SK-N-SH (cell line): ENCODE data around the gene COL5A1. TPM values are rescaled to one million over a fixed set of nuclear protein-coding genes. Genes with fewer than 3 reads are reported as not detected.

Experiments
- CTCF ChIA-PET: fragments of 300-600, 350-600 bp; formaldehyde crosslinking; extraction: SDS; loops from one replicate; lab custom pipeline; 2021; lab: Yijun Ruan, JAX
- POLR2A ChIA-PET: fragments of 350-600 bp; sonication (Branson Sonifier 250); formaldehyde crosslinking; extraction: SDS; loops from one replicate; lab custom pipeline; 2020; ENCODE audit warnings: antibody characterized with exemption, inconsistent platforms; lab: Yijun Ruan, JAX
- DNase-seq: peaks from one replicate; pipeline ENCODE4 v3.0.0; 2012
- H2AFZ ChIP-seq: fragments of 200-600 bp; sonication (generic); 2 replicates; pipeline ENCODE4 v1.8.1; 2016; ENCODE audit warnings: antibody characterized with exemption, mild to moderate bottlenecking, low read depth
- H3F3A ChIP-seq: fragments of 200-600 bp; sonication (generic); replicated peaks from 2 replicates; pipeline ENCODE3; 2016; ENCODE audit warnings: antibody characterized with exemption, mild to moderate bottlenecking; ENCODE audit not compliant: insufficient read depth
- H3K27ac ChIP-seq, 2 experiments: fragments of 200-500 bp in 1 of 2; fragments of 200-600 bp in 1 of 2; sonication (Bioruptor generic) in 1 of 2; sonication (generic), shearing (Covaris generic) in 1 of 2; 2 replicates each; pipeline versions ENCODE4 v1.5.1 to v1.6.1; 2014 to 2016; ENCODE audit warnings: low read depth in 2 of 2, inconsistent platforms in 1 of 2, low read length in 1 of 2, mild to moderate bottlenecking in 1 of 2, mixed read lengths in 1 of 2
- H3K27me3 ChIP-seq: fragments of 200-600 bp; sonication (generic), shearing (Covaris generic); 2 replicates; pipeline ENCODE4 v1.6.1; 2016; ENCODE audit warnings: mixed run types; ENCODE audit not compliant: insufficient read depth
- H3K36me3 ChIP-seq, 2 experiments: fragments of 200-500 bp in 1 of 2; fragments of 200-600 bp in 1 of 2; sonication (Bioruptor generic) in 1 of 2; sonication (generic) in 1 of 2; replicated peaks in 1 of 2; 2 replicates each; pipeline versions ENCODE3 to v1.5.1; 2014 to 2016; ENCODE audit warnings: low read length in 1 of 2, mild to moderate bottlenecking in 1 of 2; ENCODE audit not compliant: insufficient read depth in 2 of 2, control insufficient read depth in 1 of 2
- H3K4me1 ChIP-seq, 2 experiments: fragments of 200-500 bp in 1 of 2; fragments of 200-600 bp in 1 of 2; sonication (Bioruptor generic) in 1 of 2; sonication (generic), shearing (Covaris generic) in 1 of 2; 2 replicates each; pipeline versions ENCODE4 v1.5.1 to v1.6.1; 2014 to 2016; ENCODE audit warnings: low read depth in 1 of 2, low read length in 1 of 2, mixed run types in 1 of 2; ENCODE audit not compliant: insufficient read depth in 2 of 2, control insufficient read depth in 1 of 2
- H3K4me2 ChIP-seq: fragments of 200-600 bp; sonication (generic), shearing (Covaris generic); 2 replicates; pipeline ENCODE4 v1.6.1; 2017; ENCODE audit warnings: mixed run types
- H3K4me3 ChIP-seq, 2 experiments: fragments of 200-500 bp in 1 of 2; fragments of 200-600 bp in 1 of 2; sonication (Bioruptor generic) in 1 of 2; sonication (generic), shearing (Covaris generic) in 1 of 2; 2 replicates each; pipeline versions ENCODE4 v1.5.1 to v1.8.1; 2014 to 2016; ENCODE audit warnings: low read depth in 2 of 2, inconsistent platforms in 1 of 2, low read length in 1 of 2, mild to moderate bottlenecking in 1 of 2, mixed read lengths in 1 of 2, moderate library complexity in 1 of 2
- H3K79me2 ChIP-seq: fragments of 200-600 bp; sonication (generic); 2 replicates; pipeline ENCODE4 v1.8.1; 2017; ENCODE audit warnings: mild to moderate bottlenecking; ENCODE audit not compliant: insufficient read depth
- H3K9ac ChIP-seq: fragments of 200-600 bp; sonication (generic); 2 replicates; pipeline ENCODE4 v1.6.1; 2017; ENCODE audit warnings: mixed run types
- H3K9me2 ChIP-seq: fragments of 200-600 bp; sonication (generic); 2 replicates; pipeline ENCODE4 v1.6.1; 2017; ENCODE audit warnings: mixed run types
- H3K9me3 ChIP-seq: fragments of 200-600 bp; sonication (generic); 2 replicates; pipeline ENCODE4 v1.6.1; 2017; ENCODE audit warnings: mixed run types, mild to moderate bottlenecking, moderate library complexity
- H4K20me1 ChIP-seq: fragments of 200-600 bp; sonication (generic); 2 replicates; pipeline ENCODE4 v1.6.1; 2017; ENCODE audit warnings: mild to moderate bottlenecking, mixed run types; ENCODE audit not compliant: insufficient read depth
- ELF1 ChIP-seq: IDR thresholded peaks from 2 replicates; pipeline ENCODE4 v1.4.0; 2012
- EP300 ChIP-seq, 2 experiments: IDR thresholded peaks; 2 replicates each; pipeline versions ENCODE4 v1.4.0 to v1.6.1; 2012; ENCODE audit warnings: borderline replicate concordance in 1 of 2, low read depth in 1 of 2, low read length in 1 of 2
- FOXJ3 ChIP-seq: sonication (generic); formaldehyde crosslinking; IDR thresholded peaks from 2 replicates; pipeline ENCODE4 v1.5.1; 2020; ENCODE audit warnings: mild to moderate bottlenecking, missing genetic modification reagents
- FOXM1 ChIP-seq: IDR thresholded peaks from 2 replicates; pipeline ENCODE4 v1.4.0; 2012; ENCODE audit warnings: low read depth, mild to moderate bottlenecking
- MAX ChIP-seq: IDR thresholded peaks from 2 replicates; pipeline ENCODE4 v1.4.0; 2012; ENCODE audit warnings: low read depth
- MEF2A ChIP-seq: IDR thresholded peaks from 2 replicates; pipeline ENCODE4 v1.4.0; 2012; ENCODE audit warnings: low read depth, borderline replicate concordance
- MXI1 ChIP-seq: IDR thresholded peaks from 2 replicates; pipeline ENCODE4 v1.6.1; 2012; ENCODE audit warnings: mild to moderate bottlenecking, low read depth, low read length, improper control_type of control experiment
- RAD21 ChIP-seq: IDR thresholded peaks from 2 replicates; pipeline ENCODE4 v1.6.1; 2012; ENCODE audit warnings: mild to moderate bottlenecking, low read length
- RCOR1 ChIP-seq: fragments of 150-350 bp; IDR thresholded peaks from 2 replicates; pipeline ENCODE4 v1.6.1; 2017; ENCODE audit warnings: antibody characterized with exemption, low read length
- REST ChIP-seq: IDR thresholded peaks from 2 replicates; pipeline ENCODE4 v1.6.1; 2012; ENCODE audit warnings: mild to moderate bottlenecking, low read depth, low read length, moderate library complexity
- SIN3A ChIP-seq: IDR thresholded peaks from 2 replicates; pipeline ENCODE4 v1.6.1; 2012; ENCODE audit warnings: low read depth, mild to moderate bottlenecking, low read length, moderate library complexity, borderline replicate concordance
- TAF1 ChIP-seq: IDR thresholded peaks from 2 replicates; pipeline ENCODE4 v1.6.1; 2012; ENCODE audit warnings: low read depth, mild to moderate bottlenecking, low read length, moderate library complexity, borderline replicate concordance
- YY1 ChIP-seq: IDR thresholded peaks from 2 replicates; pipeline ENCODE4 v1.4.0; 2012; ENCODE audit warnings: low read depth, mild to moderate bottlenecking
- WGBS: methylation state at CpG from one replicate; pipeline ENCODE4 v1.1.6; 2017; ENCODE audit warnings: low lambda C conversion rate; 5-methylcytosine and 5-hydroxymethylcytosine counted together
- polyA plus RNA-seq, 3 experiments: library from polyadenylated mRNA; depleted of rRNA; stranded (reverse); fragments of >200 nt; gene quantifications; 2 replicates each; pipeline ENCODE4 v1.2.3, GENCODE V29; 2012
- TF ChIP-seq, protein P1 (sequence below): IDR thresholded peaks from 2 replicates; pipeline ENCODE4; 2012
- TF ChIP-seq, protein P2 (sequence below): fragments of 200-600 bp; sonication (generic); IDR thresholded peaks from 2 replicates; pipeline ENCODE4 v1.6.1; 2017; ENCODE audit warnings: antibody characterized with exemption, mild to moderate bottlenecking, moderate library complexity

The COL5A1 gene
- polyA plus RNA-seq, 1 of the 3 experiments (the other 2 are of a cell fraction): 73.8 TPM

- Histone ChIP-seq H2AFZ (no peak overlapping the region), H3K27me3 (peaks cover 7% of the 10 kb centered on the region; the same call in 1 of the 2 replicates), H3K9me2 (no peaks in the 10 kb centered on the region), H3K79me2 (no peaks in the 10 kb centered on the region), H3K27ac (no peak overlapping the region), H4K20me1 (no peaks in the 10 kb centered on the region), H3K36me3 (no peaks in the 10 kb centered on the region), H3K4me1 (no peaks in the 10 kb centered on the region), H3K9ac (no peak overlapping the region), H3K4me3 (no peak overlapping the region), H3K9me3 (no peaks in the 10 kb centered on the region), H3K4me2 (no peak overlapping the region), H3F3A (no peaks in the 10 kb centered on the region)
- ChIA-PET POLR2A (no interaction called here), CTCF (no interaction called here)
- TF ChIP-seq, protein P1, sequence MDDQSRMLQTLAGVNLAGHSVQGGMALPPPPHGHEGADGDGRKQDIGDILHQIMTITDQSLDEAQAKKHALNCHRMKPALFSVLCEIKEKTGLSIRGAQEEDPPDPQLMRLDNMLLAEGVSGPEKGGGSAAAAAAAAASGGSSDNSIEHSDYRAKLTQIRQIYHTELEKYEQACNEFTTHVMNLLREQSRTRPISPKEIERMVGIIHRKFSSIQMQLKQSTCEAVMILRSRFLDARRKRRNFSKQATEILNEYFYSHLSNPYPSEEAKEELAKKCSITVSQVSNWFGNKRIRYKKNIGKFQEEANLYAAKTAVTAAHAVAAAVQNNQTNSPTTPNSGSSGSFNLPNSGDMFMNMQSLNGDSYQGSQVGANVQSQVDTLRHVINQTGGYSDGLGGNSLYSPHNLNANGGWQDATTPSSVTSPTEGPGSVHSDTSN: no peak
- no peak for TF ChIP-seq FOXM1
- TF ChIP-seq FOXJ3 (CRISPR knock-in tag): no peak
- TF ChIP-seq TAF1: no peak
- no peak for TF ChIP-seq EP300 (IDR thresholded peaks at IDR 0.05; ENCODE audit: borderline replicate concordance in 1 of 2, low read depth in 1 of 2, low read length in 1 of 2)
- TF ChIP-seq YY1: no peak
- no peak for TF ChIP-seq MXI1
- no peak for TF ChIP-seq SIN3A
- TF ChIP-seq RCOR1: no peak
- TF ChIP-seq REST: no peak
- no peak for TF ChIP-seq MAX
- no peak for TF ChIP-seq ELF1
- TF ChIP-seq, protein P2, sequence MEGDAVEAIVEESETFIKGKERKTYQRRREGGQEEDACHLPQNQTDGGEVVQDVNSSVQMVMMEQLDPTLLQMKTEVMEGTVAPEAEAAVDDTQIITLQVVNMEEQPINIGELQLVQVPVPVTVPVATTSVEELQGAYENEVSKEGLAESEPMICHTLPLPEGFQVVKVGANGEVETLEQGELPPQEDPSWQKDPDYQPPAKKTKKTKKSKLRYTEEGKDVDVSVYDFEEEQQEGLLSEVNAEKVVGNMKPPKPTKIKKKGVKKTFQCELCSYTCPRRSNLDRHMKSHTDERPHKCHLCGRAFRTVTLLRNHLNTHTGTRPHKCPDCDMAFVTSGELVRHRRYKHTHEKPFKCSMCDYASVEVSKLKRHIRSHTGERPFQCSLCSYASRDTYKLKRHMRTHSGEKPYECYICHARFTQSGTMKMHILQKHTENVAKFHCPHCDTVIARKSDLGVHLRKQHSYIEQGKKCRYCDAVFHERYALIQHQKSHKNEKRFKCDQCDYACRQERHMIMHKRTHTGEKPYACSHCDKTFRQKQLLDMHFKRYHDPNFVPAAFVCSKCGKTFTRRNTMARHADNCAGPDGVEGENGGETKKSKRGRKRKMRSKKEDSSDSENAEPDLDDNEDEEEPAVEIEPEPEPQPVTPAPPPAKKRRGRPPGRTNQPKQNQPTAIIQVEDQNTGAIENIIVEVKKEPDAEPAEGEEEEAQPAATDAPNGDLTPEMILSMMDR: no peak
- no peak for TF ChIP-seq RAD21
- no peak for TF ChIP-seq MEF2A
- no peak for DNase-seq
- 70% methylated on average over 4 of the region's 22 CpGs for WGBS
Observed at GRCh38 chr9:134885001-134885678, 243.5 kb downstream of the COL5A1 start.
